Fibroblast of skin of left quadriceps (primary cell): ENCODE measurements around the gene ARRDC5.
"Not testable (repeated sequence)": the region's sequence is repeated elsewhere in the genome, so short reads cannot be mapped to it uniquely, and the experiment has no call there.

Experiments
- DNase-seq, 2 experiments: peaks; one replicate each; pipeline ENCODE4 v3.0.0-alpha.2; 2013; ENCODE audit warnings: low read depth in 2 of 2

ARRDC5 gene

GRCh38 chr19:4909897-4910593, 7.3 kb upstream of the ARRDC5 start:
- DNase-seq: peak; percentile 81 to 82

- no peak for DNase-seq
These were observed 6.6 kb upstream of the ARRDC5 start, which contains the start of gene UHRF1 for GRCh38 chr19:4909156-4909896. Gene UHRF1, plus strand, starts transcription at chr19:4909501. Its CDS starts 1,385 bp downstream, at chr19:4910886.

- DNase-seq: no peak
These were observed 6.1 kb upstream of the ARRDC5 start for GRCh38 chr19:4908781-4909155.

- DNase-seq: no peak
These were observed 5.7 kb upstream of the ARRDC5 start for GRCh38 chr19:4908360-4908759.

- DNase-seq: no peak
These were observed 4.3 kb upstream of the ARRDC5 start for GRCh38 chr19:4906963-4907362.

- DNase-seq: no peak
These were observed 1.8 kb upstream of the ARRDC5 start for GRCh38 chr19:4904481-4904880.

GRCh38 chr19:4900879-4901278, 1.8 kb downstream of the ARRDC5 start:
- not testable (repeated sequence) for DNase-seq

GRCh38 chr19:4897146-4897545, 5.5 kb downstream of the ARRDC5 start:
- no peak for DNase-seq

- no peak for DNase-seq
These were observed 6.3 kb downstream of the ARRDC5 start for GRCh38 chr19:4896372-4896771.

- not testable (repeated sequence) for DNase-seq
These were observed 9.7 kb downstream of the ARRDC5 start for GRCh38 chr19:4892962-4893361.

- DNase-seq: no peak
These were observed 11.6 kb downstream of the ARRDC5 start for GRCh38 chr19:4891066-4891465.

GRCh38 chr19:4889034-4889815, 13.5 kb downstream of the ARRDC5 start:
- no peak for DNase-seq

GRCh38 chr19:4887803-4888202, 14.9 kb downstream of the ARRDC5 start:
- DNase-seq: not testable (repeated sequence)

- DNase-seq: not testable (repeated sequence)
These were observed 17.7 kb downstream of the ARRDC5 start for GRCh38 chr19:4884993-4885392.

- DNase-seq: not testable (repeated sequence)
These were observed 19.8 kb downstream of the ARRDC5 start for GRCh38 chr19:4882874-4883273.

- no peak for DNase-seq
These were observed 23.7 kb downstream of the ARRDC5 start for GRCh38 chr19:4879041-4879440.

GRCh38 chr19:4878491-4878968, 24.2 kb downstream of the ARRDC5 start:
- no peak for DNase-seq

- no peak for DNase-seq
These were observed 24.8 kb downstream of the ARRDC5 start for GRCh38 chr19:4877753-4878490.

- no peak for DNase-seq
These were observed 28.8 kb downstream of the ARRDC5 start for GRCh38 chr19:4873930-4874329.

GRCh38 chr19:4871711-4872110, 31.0 kb downstream of the ARRDC5 start:
- no peak for DNase-seq

- peak; percentile 61 to 68 for DNase-seq
These were observed 32.5 kb downstream of the ARRDC5 start for GRCh38 chr19:4870025-4870700.
